Measurements from ENCODE around the gene ARHGAP42.

DNA sequence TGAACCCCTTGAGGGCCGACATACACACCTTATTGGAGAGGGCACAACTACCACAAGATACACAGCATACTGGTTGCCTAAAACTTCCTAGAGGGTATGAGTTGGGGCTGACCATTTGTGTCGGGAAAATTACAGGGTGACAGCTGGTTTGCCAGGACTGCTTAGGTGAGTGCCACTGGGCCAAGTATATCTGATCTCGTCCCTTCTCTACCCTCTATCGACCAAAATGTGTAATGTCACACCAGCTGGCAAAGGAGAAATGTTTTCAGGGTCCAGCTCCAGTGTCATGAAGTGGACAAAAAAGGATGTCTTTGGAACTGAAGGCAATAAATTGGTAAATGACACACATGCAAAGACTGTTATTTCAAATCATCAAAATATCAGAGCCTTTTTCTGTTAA lies 316.4 kb downstream of the ARHGAP42 start:
- TF ChIP-seq, protein P1, sequence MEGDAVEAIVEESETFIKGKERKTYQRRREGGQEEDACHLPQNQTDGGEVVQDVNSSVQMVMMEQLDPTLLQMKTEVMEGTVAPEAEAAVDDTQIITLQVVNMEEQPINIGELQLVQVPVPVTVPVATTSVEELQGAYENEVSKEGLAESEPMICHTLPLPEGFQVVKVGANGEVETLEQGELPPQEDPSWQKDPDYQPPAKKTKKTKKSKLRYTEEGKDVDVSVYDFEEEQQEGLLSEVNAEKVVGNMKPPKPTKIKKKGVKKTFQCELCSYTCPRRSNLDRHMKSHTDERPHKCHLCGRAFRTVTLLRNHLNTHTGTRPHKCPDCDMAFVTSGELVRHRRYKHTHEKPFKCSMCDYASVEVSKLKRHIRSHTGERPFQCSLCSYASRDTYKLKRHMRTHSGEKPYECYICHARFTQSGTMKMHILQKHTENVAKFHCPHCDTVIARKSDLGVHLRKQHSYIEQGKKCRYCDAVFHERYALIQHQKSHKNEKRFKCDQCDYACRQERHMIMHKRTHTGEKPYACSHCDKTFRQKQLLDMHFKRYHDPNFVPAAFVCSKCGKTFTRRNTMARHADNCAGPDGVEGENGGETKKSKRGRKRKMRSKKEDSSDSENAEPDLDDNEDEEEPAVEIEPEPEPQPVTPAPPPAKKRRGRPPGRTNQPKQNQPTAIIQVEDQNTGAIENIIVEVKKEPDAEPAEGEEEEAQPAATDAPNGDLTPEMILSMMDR (IDR thresholded peaks at IDR 0.05), result no peak
- TF ChIP-seq EP300 (IDR thresholded peaks at IDR 0.05), result no peak
